Gastrocnemius medialis (tissue), 4 donors: Measurements from ENCODE around the gene FBXW2. TPM values are rescaled to one million over a fixed set of nuclear protein-coding genes. Genes with fewer than 3 reads are reported as not detected.

ENCODE experiments used
- ATAC-seq, 2 donors: fragments of 150-250 bp; one replicate each; pipeline ENCODE4 v1.9.1; 2016
- DNase-seq, 2 donors: peaks; one replicate each; pipeline ENCODE4 v3.0.0-alpha.2; 2019
- H3K27ac ChIP-seq, 4 donors: fragments of 200-600 bp; sonication (generic); 1 replicate in 1 of 4; 2 replicates in 3 of 4; pipeline ENCODE4 v1.5.1; 2016 to 2018; ENCODE audit warnings: mild to moderate bottlenecking in 2 of 4, moderate library complexity in 1 of 4
- H3K27me3 ChIP-seq, 3 donors: fragments of 200-600 bp; sonication (generic) in 2 of 3; 1 replicate in 1 of 3; 2 replicates in 2 of 3; pipeline versions ENCODE4 v1.5.1 to v1.6.0; 2016 to 2019; ENCODE audit warnings: mild to moderate bottlenecking in 1 of 3, moderate library complexity in 1 of 3
- H3K36me3 ChIP-seq, 2 donors: fragments of 200-600 bp; sonication (generic) in 1 of 2; one replicate each; pipeline ENCODE4 v1.5.1; 2017 to 2018
- H3K4me1 ChIP-seq, 2 donors: fragments of 200-600 bp; sonication (generic) in 1 of 2; one replicate each; pipeline ENCODE4 v1.5.1; 2016 to 2017; ENCODE audit warnings: mild to moderate bottlenecking in 2 of 2
- H3K4me3 ChIP-seq, 4 donors: fragments of 200-600 bp; sonication (generic) in 3 of 4; 1 replicate in 1 of 4; 2 replicates in 3 of 4; pipeline ENCODE4 v1.5.1; 2016 to 2019; ENCODE audit warnings: mild to moderate bottlenecking in 2 of 4
- H3K9me3 ChIP-seq, 3 donors: fragments of 200-600 bp; sonication (generic) in 2 of 3; 1 replicate in 1 of 3; 2 replicates in 2 of 3; pipeline ENCODE4 v1.5.1; 2016 to 2019
- CTCF ChIP-seq, 5 experiments: fragments of 450-650 bp in 3 of 5; fragments of 200-600 bp in 2 of 5; sonication (generic) in 2 of 5; IDR thresholded peaks in 4 of 5; conservative IDR thresholded peaks in 1 of 5; 1 replicate in 4 of 5; 2 replicates in 1 of 5; pipeline ENCODE4 v1.5.1; 2016 to 2019; ENCODE audit warnings: antibody characterized with exemption in 5 of 5, mild to moderate bottlenecking in 3 of 5, moderate library complexity in 3 of 5
- POLR2A ChIP-seq, 2 donors: fragments of 450-650 bp; IDR thresholded peaks; one replicate each; pipeline ENCODE4 v1.6.1; 2017; ENCODE audit warnings: antibody characterized with exemption in 2 of 2, mild to moderate bottlenecking in 2 of 2, moderate library complexity in 2 of 2
- in situ Hi-C, 4 donors: fragments of 200-750 bp; cut with MboI; loops; one replicate each; pipeline versions ENCODE4 v1.15.0 to v1.8.0; 2017; ENCODE audit warnings: low sequenced_read_pairs in 4 of 4
- intact Hi-C: fragments of 100-400 bp; cut with DNase I; formaldehyde crosslinking; loops from one replicate; pipeline ENCODE4 v1.15.1; 2023; ENCODE audit warnings: low total_unique reads
- total RNA-seq, 4 donors: library from RNA; depleted of rRNA; stranded (reverse); fragments of >200 nt; gene quantifications; one replicate each; pipeline versions ENCODE4 v1.1.0 to v1.2.3, GENCODE V29; 2016

FBXW2 gene
- total RNA-seq, 4 donors from 2014 or later, result 17.0 to 20.0 (median 19.0) TPM

- ATAC-seq, result peak in 1 of 2 donors; percentile 58
- intact Hi-C loops (no loop called here), in situ Hi-C loops (no loop called here)
- Histone ChIP-seq H3K4me1 (peaks cover 13 to 17% of the 10 kb centered on the region in 2 donors), H3K9me3 (no peaks in the 10 kb centered on the region), H3K36me3 (peaks cover 0 to 35% of the 10 kb centered on the region in 2 donors), H3K4me3 (no peak overlapping the region), H3K27ac (peak overlapping the region in 1 of 4 donors; percentile 23), H3K27me3 (no peaks in the 10 kb centered on the region)
- no peak for TF ChIP-seq POLR2A (IDR thresholded peaks at IDR 0.05)
- no peak for TF ChIP-seq CTCF (IDR thresholded peaks at IDR 0.05 in 4 of 5, conservative IDR thresholded peaks at IDR 0.05 in 1 of 5)
- no peak for DNase-seq
These were observed 9.6 kb downstream of the FBXW2 start for GRCh38 chr9:120783602-120784047.

GRCh38 chr9:120781236-120781635, 12.0 kb downstream of the FBXW2 start:
- TF ChIP-seq POLR2A (IDR thresholded peaks at IDR 0.05) (no peak), CTCF (IDR thresholded peaks at IDR 0.05 in 4 of 5, conservative IDR thresholded peaks at IDR 0.05 in 1 of 5) (no peak)
- intact Hi-C loops, result no loop called here
- ATAC-seq (no peak), DNase-seq (no peak)
- Histone ChIP-seq H3K4me3 (no peak overlapping the region), H3K9me3 (no peaks in the 10 kb centered on the region), H3K4me1 (peaks cover 0 to 7% of the 10 kb centered on the region in 2 donors), H3K36me3 (peaks cover 0 to 36% of the 10 kb centered on the region in 2 donors), H3K27ac (no peak overlapping the region), H3K27me3 (no peaks in the 10 kb centered on the region)
- in situ Hi-C loops, result no loop called here

GRCh38 chr9:120780367-120780766, 12.8 kb downstream of the FBXW2 start:
- Histone ChIP-seq H3K27me3 (no peaks in the 10 kb centered on the region), H3K27ac (no peak overlapping the region), H3K4me3 (no peak overlapping the region), H3K9me3 (no peaks in the 10 kb centered on the region), H3K4me1 (peaks cover 0 to 7% of the 10 kb centered on the region in 2 donors), H3K36me3 (peaks cover 0 to 40% of the 10 kb centered on the region in 2 donors)
- no peak for TF ChIP-seq POLR2A (IDR thresholded peaks at IDR 0.05)
- no peak for TF ChIP-seq CTCF (IDR thresholded peaks at IDR 0.05 in 4 of 5, conservative IDR thresholded peaks at IDR 0.05 in 1 of 5)
- in situ Hi-C loops, result no loop called here
- no peak for DNase-seq
- ATAC-seq, result no peak
- intact Hi-C loops, result no loop called here

GRCh38 chr9:120779227-120779626, 14.0 kb downstream of the FBXW2 start:
- no peak overlapping the region for H3K27ac ChIP-seq
- H3K36me3 ChIP-seq, result peaks cover 0 to 46% of the 10 kb centered on the region in 2 donors
- DNase-seq, result no peak
- TF ChIP-seq CTCF (IDR thresholded peaks at IDR 0.05 in 4 of 5, conservative IDR thresholded peaks at IDR 0.05 in 1 of 5) (no peak), POLR2A (IDR thresholded peaks at IDR 0.05) (no peak)
- ATAC-seq, result no peak
- H3K4me3 ChIP-seq, result no peak overlapping the region
- intact Hi-C loops, result no loop called here
- H3K9me3 ChIP-seq, result no peaks in the 10 kb centered on the region
- H3K4me1 ChIP-seq, result peaks cover 0 to 7% of the 10 kb centered on the region in 2 donors
- no peaks in the 10 kb centered on the region for H3K27me3 ChIP-seq
- in situ Hi-C loops, result no loop called here

GRCh38 chr9:120778758-120779157, 14.5 kb downstream of the FBXW2 start:
- ATAC-seq (no peak), DNase-seq (no peak)
- H3K9me3 ChIP-seq, result no peaks in the 10 kb centered on the region
- TF ChIP-seq CTCF (IDR thresholded peaks at IDR 0.05 in 4 of 5, conservative IDR thresholded peaks at IDR 0.05 in 1 of 5) (no peak), POLR2A (IDR thresholded peaks at IDR 0.05) (no peak)
- in situ Hi-C loops, result no loop called here
- peaks cover 0 to 4% of the 10 kb centered on the region in 2 donors for H3K4me1 ChIP-seq
- no peaks in the 10 kb centered on the region for H3K27me3 ChIP-seq
- intact Hi-C loops, result no loop called here
- no peak overlapping the region for H3K27ac ChIP-seq
- no peak overlapping the region for H3K4me3 ChIP-seq
- H3K36me3 ChIP-seq, result peaks cover 0 to 46% of the 10 kb centered on the region in 2 donors
